ENCODE measurements around the gene SPESP1.
"Not testable (repeated sequence)": the region's sequence is repeated elsewhere in the genome, so short reads cannot be mapped to it uniquely, and the experiment has no call there.

SPESP1 gene

DNA sequence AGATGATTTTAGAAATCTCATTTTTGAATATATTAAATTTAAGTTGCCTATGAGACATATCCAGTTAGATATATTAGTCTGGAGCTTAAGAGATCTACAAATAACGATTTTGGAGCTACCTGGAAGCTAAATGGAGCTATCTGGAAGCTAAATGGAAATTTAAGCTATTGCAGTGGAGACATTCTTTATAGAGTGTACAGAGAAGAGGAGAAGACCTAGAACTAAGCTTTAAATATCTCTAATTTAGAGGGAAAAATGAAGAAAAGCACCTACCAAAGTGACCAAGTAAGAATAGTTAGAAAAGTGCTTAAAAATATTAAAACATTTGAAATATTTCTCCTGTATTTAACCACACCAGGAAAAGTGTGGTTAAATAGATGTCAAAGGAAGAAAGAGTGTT, 28.3 kb downstream of the SPESP1 start:
- no peak for FAIRE-seq
- DNase-seq (ENCODE audit: insufficient read length, low spot score): no peak

DNA sequence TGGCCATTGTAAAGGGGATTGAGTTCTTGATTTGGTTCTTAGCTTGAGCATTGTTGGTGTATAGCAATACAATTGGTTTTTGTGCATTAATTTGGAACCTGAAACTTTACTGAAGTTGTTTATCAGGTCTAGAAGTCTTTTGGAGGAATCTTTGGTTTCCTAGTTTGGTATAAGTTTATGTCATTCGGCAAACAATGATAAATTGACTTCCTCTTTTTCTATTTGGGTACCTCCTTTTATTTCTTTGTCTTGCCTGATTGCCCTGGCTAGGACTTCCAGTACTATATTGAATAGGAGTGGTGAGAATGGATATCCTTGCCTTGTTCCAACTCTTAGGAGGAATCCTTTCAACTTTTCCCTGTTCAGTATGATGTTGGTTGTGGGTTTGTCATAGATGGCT, 32.1 kb downstream of the SPESP1 start:
- FAIRE-seq: no peak
- DNase-seq (ENCODE audit: insufficient read length, low spot score): no peak

DNA sequence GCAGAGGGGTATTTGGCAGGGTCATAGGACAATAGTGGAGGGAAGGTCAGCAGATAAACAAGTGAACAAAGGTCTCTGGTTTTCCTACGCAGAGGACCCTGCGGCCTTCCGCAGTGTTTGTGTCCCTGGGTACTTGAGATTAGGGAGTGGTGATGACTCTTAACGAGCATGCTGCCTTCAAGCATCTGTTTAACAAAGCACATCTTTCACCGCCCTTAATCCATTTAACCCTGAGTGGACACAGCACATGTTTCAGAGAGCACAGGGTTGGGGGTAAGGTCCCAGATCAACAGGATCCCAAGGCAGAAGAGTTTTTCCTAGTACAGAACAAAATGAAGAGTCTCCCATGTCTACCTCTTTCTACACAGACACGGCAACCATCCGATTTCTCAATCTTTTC, 33.4 kb downstream of the SPESP1 start:
- FAIRE-seq; DNase-seq (ENCODE audit: insufficient read length, low spot score): not testable (repeated sequence)

DNA sequence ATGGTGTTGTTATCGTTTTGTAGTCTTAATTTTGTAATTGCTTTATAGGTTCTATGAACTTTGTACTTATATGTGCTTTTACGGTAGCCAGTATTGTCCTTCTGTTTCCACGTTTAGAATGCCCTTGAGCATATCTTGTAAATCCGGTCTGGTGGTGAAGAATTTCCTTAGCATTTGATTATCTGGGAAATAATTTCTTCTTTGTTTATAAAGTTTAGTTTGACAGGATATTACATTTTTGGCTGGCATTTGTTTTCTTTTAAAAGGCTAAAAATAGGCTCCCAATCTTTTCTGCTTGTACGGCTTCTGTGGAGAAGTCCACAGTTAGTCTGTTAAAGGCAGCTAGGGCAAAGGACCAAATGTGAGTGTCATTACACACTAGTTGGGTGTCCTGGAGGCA, 36.7 kb downstream of the SPESP1 start:
- DNase-seq (ENCODE audit: insufficient read length, low spot score) (no peak), FAIRE-seq (no peak)

DNA sequence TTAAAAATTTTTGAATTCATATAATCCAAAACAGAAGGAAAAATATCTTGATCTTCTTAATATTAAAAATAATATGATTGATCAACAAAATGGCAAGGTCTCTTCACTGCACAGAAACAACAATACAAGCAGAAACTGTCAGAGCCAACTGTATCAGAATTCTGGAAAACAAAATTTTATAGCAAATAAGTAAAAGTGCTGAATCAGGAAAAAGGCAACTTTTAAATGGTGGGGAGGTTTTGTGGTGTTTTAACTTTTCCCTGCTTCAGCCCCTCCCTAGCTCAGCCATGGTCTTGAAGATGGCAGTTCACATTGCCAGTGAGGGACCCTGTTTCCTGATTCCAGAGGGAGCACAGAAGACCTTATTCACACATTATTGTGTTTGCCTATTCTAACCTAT, 37.6 kb downstream of the SPESP1 start:
- DNase-seq (ENCODE audit: insufficient read length, low spot score) (no peak), FAIRE-seq (no peak)

DNA sequence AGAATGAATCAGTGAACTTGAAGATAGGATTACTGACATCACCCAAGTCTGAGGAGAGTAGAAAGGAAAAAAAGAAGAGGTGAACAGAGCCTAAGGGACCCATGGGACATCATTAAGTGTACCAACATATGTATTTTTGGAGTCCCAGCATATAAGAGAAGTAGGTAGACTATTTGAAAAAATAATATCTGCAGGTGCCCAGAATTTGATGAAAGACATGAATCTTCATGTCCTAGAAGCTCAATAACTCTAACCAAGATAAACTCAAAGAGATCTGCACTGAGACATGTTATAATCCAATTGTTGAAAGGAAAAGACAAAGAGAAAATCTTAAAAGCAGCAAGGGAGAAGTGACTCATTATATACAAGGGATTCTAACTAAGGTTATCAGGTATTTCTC, 39.0 kb downstream of the SPESP1 start:
- FAIRE-seq (no peak), DNase-seq (ENCODE audit: insufficient read length, low spot score) (no peak)

DNA sequence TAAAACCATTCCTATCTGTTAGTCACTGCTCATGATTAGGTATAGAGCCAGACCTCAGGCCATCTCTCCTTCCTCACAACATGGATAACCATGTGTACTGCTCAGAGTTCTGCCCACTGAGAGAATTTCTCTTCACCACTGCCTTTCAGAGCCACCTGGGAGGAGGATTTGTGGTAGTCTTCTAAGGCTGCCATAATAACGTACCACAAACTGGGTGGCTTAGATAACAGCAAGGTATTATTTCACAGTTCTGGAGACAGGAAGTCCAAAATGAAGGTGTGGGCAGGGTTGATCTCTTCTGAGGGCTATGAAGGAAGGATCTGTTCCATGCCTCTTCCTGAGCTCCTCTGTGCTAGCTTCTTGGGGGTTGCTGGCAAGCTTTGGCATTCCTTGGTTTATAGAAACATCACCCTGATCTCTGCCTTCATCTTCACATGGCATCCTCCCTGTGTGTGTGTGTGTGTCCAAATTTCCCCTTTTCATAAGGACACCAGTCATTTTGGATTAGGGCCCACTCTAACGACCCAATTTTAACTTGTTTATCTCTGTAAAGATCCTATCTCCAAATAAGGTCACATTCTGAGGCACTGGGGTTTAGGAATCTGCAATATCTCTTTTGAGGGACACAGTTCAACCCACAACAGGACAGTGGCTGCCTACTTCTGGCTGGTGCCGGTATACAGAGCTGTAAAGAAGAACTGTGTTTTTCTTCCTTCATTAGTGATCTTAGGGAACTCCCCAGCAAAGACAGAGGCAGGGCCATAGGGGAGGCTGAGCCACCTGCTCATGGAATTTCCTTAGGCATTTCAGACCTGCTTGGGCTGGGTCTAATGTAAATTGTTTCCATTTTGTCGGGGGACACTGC, 42.1 kb downstream of the SPESP1 start:
- DNase-seq (ENCODE audit: insufficient read length, low spot score): no peak
- no peak for FAIRE-seq

DNA sequence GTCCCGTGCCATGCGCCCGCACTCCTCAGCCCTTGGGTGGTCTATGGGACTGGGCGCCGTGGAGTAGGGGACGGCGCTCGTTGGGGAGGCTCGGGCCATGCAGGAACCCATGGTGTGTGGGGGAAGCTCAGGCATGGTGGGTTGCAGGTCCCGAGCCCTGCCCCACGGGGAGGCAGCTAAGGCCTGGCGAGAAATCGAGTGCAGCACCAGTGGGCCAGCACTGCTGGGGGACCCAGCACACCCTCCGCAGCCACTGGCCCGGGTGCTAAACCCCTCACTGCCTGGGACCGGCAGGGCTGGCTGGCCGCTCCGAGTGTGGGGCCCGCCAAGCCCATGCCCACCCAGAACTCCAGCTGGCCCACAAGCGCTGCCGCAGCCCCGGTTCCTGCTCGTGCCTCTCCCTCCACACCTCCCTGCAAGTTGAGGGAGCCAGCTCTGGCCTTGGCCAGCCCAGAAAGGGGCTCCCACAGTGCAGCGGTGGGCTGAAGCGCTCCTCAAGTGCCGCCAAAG, 45.4 kb downstream of the SPESP1 start:
- not testable (repeated sequence) for FAIRE-seq

DNA sequence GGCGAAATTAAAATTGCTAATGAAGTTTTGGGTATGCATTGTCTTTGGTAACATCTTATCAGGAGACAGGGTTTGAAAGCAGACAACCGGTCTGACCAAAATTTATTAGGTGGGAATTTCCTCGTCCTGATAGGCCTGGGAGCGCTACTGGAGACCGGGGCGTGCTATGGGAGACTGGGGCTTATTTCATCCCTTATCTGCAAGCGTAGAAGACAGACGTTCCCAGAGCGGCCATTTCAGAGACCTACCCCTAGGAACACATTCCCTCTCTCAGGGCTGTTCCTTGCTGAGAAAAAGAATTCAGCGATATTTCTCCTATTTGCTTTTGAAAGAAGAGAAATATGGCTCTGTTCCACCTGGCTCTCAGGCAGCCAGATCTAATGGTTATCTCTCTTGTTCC, 47.1 kb downstream of the SPESP1 start:
- not testable (repeated sequence) for DNase-seq (ENCODE audit: insufficient read length, low spot score); FAIRE-seq

More for the DNA sequence above, 45.4 kb downstream of the SPESP1 start:
- DNase-seq (ENCODE audit: insufficient read length, low spot score): not testable (repeated sequence)

DNA sequence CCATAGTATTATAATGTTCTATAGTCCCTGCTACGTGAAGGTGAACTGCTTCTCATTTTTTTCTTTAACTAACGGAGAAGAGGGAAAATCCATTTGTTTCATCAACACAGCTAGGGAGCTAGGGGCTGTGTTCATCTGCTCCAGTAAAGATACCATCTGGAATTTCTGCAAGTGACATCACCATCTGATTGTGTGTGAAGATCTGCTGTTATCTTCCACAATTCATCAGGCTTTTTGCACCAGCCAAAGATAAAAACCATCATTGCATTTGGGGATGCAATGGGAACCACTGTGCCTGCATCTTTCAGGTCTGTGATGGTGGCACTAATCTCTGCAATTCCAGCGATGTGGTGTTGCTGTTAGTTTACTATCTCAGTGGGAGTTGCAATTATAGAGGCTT, 48.7 kb downstream of the SPESP1 start:
- FAIRE-seq: no peak

DNA sequence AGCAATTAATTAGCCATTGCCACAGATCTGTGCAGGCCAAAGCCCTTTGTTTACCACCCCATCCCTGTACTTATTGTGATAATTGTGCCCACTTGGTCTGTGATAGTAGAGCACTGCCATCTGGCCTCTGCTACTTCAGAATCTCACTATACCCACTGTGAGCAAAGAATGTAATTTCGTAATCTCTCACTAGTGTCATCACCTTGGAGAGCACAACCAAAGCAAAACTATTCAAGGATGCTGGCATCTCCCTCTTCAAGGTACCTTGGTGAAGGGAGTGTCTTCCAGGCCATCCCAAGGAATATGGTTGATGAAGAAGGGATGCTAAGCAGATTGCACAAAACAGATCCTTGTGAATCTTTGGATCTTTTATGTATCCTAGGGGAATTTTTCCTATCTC, 49.5 kb downstream of the SPESP1 start:
- FAIRE-seq (no peak), DNase-seq (ENCODE audit: insufficient read length, low spot score) (no peak)

More for the DNA sequence above, 48.7 kb downstream of the SPESP1 start:
- DNase-seq (ENCODE audit: insufficient read length, low spot score): no peak

DNA sequence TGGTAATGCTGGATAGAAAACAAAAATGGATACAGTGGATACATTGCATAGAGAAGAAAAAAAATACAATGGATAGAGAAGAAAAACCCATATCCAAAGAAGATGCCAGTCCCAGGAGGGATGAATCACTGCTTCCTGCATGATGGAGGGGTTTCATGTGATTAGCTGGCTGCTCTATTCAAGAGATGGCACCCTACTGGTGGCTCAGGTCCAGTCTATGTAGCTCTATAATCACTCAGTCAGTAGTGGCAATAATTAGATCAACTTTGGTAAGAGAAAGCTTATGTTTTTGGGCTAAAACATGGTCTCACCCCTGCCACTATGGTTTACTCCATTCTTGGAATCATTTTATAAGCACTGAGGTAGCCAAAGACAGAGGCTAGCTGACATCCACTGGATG, 50.5 kb downstream of the SPESP1 start:
- FAIRE-seq (no peak), DNase-seq (ENCODE audit: insufficient read length, low spot score) (no peak)

DNA sequence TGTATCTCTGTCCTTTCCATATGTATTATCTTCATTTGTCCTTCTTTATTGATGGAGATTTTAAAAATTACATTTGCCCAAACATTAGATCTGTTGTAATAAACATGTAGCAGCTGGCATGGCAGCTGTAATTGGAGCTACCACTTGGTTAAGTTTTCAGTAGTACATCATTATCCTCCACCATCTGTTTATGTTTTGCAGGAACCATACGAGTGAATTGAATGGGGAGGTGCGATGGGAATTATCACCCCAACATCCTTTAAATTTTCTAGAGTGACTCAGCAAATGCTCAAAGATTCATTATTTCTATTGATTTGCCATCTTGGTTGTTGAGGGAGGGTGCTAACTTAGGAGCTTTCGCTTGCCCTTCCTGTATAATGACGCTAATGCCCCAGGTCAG, 51.6 kb downstream of the SPESP1 start:
- DNase-seq (ENCODE audit: insufficient read length, low spot score): no peak
- FAIRE-seq: no peak

DNA sequence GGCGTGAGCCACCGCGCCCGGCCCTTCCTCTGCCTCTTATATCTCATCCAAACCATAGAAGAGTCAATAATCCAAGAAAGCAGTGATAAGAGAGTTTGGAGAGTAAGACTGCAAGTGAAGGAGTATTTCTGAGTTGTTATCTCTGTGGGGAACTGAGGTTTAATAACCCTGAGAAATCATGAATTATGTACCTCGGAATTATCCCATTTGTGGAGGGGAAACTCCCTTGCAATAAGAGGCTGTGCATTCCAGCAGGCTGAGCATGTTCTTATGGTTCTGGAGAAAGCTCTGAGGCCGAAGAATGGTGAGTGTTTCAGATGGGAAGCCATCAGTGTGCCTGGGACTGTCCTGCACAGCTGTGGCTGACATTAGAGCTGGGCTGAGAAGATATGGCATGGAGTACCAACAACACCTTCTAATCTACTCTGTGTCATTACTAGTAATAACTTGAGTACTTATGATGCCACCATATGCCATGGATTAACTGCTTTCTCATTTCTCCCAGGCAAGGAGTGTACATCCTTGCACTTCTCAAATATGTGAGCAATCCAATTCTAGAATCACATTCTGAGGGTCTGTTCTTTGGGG, 52.7 kb downstream of the SPESP1 start:
- FAIRE-seq (no peak), DNase-seq (ENCODE audit: insufficient read length, low spot score) (no peak)

DNA sequence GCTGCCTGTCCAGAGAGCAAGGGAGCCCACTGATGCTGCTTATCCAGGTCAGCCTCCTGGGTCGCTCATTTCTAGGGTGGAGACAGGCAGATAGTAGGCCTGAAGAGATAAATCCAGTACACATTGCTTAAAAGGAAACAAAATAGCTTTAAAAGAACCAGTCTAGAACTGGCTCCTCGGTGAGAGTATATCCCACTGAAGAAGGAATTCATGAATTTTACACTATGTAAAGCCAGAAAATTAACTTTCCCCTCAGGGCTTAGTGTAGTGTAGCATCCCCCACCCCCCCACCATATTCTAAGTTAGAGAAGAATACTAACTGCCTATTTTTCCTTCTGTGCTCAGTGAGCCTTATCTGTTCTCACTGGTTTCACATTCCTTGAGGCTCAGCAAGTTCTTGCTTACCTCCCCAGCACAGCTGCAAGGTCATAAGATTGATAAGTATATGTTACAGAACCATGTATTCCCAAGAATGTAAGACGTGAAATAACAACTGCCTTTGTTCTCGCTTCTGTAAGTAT, 53.7 kb downstream of the SPESP1 start:
- FAIRE-seq: no peak
- no peak for DNase-seq (ENCODE audit: insufficient read length, low spot score)

DNA sequence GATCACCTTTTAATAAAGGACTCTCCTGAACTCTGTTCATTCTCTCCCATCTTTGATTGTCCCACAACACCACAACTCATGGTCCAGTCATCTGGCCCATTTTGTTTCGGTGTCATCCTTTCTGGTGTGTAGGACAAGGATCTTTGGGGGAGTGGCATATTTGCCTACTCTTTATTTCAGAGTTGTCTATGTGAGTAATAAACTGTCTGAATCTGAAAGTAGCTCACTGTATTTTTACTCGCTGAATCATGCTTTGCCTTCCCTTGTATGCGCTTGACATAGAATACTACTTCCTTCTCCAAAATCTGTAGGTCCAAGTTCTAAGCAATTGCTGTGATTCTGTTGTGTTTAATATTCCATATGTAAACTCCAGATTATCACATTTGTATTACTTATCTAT, 54.3 kb downstream of the SPESP1 start:
- DNase-seq (ENCODE audit: insufficient read length, low spot score): no peak
- no peak for FAIRE-seq

DNA sequence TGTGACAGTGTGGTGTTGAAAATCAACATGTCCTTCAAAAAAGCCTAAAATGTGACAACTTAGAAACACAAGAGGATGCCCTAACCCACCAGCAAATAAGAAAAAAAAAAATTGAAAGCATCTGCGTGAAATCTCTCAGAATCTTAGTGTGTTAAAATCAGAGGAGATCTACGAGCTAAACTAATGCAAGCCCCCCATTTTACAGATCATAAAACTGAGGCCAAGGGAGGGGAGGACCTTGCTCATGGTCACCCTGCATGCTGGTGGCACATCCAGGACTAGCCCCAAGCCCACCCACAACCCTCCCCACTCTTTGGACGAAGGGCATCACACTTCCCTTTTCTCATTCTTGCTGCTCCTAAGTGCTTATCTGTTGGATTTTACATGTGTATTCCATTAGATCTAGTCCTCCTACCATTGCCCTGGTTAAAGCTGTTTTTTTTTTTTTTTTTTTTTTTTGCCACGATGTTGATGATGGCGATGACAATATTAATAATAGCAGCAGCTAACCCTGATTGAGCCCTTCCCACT, 55.1 kb downstream of the SPESP1 start:
- FAIRE-seq (no peak), DNase-seq (ENCODE audit: insufficient read length, low spot score) (no peak)

DNA sequence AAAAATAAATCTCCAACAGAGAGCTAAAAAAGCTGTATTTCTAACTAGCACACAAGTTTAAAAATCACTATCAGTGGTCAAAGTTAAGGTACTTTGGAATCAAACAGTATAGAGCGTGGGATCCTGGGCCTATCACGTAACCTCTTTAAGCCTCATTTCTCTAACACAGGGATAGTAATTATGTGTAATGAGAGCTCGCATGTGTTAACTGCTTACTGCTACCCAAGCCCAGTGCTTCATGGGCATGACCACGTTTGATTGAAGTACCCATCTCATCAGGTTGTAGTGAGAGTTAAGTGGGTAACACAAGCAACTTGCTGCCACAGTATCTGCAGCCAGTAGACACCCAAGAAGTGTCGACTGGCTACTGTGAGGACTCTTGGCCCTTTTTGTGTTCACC, 56.0 kb downstream of the SPESP1 start:
- FAIRE-seq: no peak

DNA sequence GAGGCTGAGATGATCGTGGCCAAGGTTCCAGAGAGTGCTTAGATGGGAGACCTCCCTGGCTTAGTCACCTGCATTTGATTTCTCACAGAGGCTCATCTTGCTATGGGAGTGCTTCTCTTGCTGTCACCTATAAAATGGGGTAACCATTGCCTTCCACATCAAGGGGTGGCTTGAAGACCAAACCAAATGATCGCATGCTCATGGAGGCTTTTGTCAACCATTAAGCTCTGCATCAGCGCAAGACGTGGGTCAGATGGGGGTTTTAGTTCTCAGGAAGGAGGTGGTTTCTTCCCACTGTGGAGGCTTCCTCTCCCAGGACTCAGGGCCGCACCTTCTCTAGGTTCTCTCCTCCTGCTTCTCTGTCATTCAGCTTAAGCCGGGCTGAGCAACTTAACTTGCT, 56.8 kb downstream of the SPESP1 start:
- FAIRE-seq (no peak), DNase-seq (ENCODE audit: insufficient read length, low spot score) (no peak)

More for the DNA sequence above, 56.0 kb downstream of the SPESP1 start:
- DNase-seq (ENCODE audit: insufficient read length, low spot score): no peak

DNA sequence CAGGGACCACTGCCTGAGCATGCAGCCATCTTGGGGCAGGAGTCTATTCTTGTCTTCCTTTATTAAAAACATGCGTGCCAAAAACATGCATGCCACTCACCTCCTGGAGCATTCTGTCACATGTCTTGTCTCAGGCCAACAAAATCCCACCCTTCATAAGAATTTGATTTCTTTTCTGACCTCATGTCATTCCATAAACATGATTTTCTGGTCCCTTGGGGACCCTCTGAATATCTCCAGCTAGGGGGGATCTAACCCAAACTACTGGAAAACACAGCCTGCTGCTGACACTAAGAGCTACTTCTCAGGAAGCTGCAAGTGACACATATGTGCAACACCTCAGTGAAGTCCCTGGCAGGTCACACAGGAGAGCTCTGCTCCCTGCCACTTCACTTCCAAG, 57.4 kb downstream of the SPESP1 start:
- FAIRE-seq: no peak
- DNase-seq (ENCODE audit: insufficient read length, low spot score): no peak

DNA sequence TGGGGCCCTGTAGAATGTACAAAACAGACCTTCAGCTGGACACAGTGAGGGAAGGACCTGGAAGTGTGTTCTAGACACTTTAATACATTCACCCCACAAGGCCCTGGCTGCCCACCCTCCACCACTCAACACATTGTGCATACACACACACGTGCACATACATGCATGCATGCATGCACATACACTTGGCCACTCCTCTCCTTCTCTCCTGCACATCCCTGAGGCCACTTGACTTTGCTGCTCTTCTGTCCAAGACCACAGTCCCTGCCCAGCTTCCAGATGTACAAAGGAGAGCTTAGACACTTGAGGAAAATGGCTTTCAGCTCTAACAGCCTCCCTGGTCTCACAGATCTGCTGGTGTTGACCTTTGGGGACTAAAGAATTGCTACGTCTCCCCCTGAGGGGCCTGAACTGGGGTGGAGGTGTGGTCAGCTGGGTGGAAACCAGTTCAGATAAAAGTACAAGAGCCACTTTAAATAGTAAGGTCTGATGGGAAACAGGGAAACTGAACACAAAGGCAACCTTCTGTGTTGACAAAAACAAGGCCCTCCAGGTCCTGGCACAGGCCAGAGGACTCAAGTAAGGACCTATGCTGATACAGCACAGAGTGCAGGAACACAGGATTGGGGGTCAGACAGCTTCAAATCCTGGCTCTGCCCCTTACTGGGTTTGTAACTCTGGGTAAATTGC, 59.4 kb downstream of the SPESP1 start:
- no peak for DNase-seq (ENCODE audit: insufficient read length, low spot score)

More for the DNA sequence above, 59.4 kb downstream of the SPESP1 start:
- FAIRE-seq: no peak
